Ishikawa (cell line): ENCODE results near the gene SOWAHB.

Experiments used
- CEBPB ChIP-seq: IDR thresholded peaks from 2 replicates; pipeline ENCODE4 v1.6.1; 2012
- CREB1 ChIP-seq: IDR thresholded peaks from 2 replicates; pipeline ENCODE4 v1.6.1; 2012; ENCODE audit warnings: low read depth
- EGR1 ChIP-seq: IDR thresholded peaks from 2 replicates; pipeline ENCODE4 v1.6.1; 2012
- EP300 ChIP-seq: IDR thresholded peaks from 2 replicates; pipeline ENCODE4 v1.6.1; 2012; ENCODE audit warnings: borderline replicate concordance
- FOXM1 ChIP-seq: IDR thresholded peaks from 2 replicates; pipeline ENCODE4 v1.6.1; 2012; ENCODE audit warnings: low read depth, borderline replicate concordance
- MAX ChIP-seq: IDR thresholded peaks from 2 replicates; pipeline ENCODE4 v1.6.1; 2012
- NFIC ChIP-seq: IDR thresholded peaks from 2 replicates; pipeline ENCODE4 v1.6.1; 2012
- RAD21 ChIP-seq: IDR thresholded peaks from 2 replicates; pipeline ENCODE4 v1.6.1; 2012; ENCODE audit warnings: low read depth
- REST ChIP-seq: IDR thresholded peaks from 2 replicates; pipeline ENCODE4 v1.6.1; 2012; ENCODE audit warnings: low read depth, mild to moderate bottlenecking
- TAF1 ChIP-seq: IDR thresholded peaks from 2 replicates; pipeline ENCODE4 v1.6.1; 2012; ENCODE audit warnings: low read depth, mild to moderate bottlenecking
- TCF12 ChIP-seq: IDR thresholded peaks from 2 replicates; pipeline ENCODE4 v1.6.1; 2012; ENCODE audit warnings: low read depth
- TEAD4 ChIP-seq: IDR thresholded peaks from 2 replicates; pipeline ENCODE4 v1.6.1; 2012
- USF1 ChIP-seq: IDR thresholded peaks from 2 replicates; pipeline ENCODE4 v1.6.1; 2012
- YY1 ChIP-seq: IDR thresholded peaks from 2 replicates; pipeline ENCODE4 v1.6.1; 2012; ENCODE audit warnings: low read depth
- ZBTB7A ChIP-seq: IDR thresholded peaks from 2 replicates; pipeline ENCODE4 v1.6.1; 2012; ENCODE audit warnings: low read depth

The SOWAHB gene

GRCh38 chr4:76881375-76881774 lies 16.6 kb downstream of the SOWAHB start:
- TF ChIP-seq ZBTB7A (no peak), MAX (no peak), USF1 (no peak), EGR1 (no peak), YY1 (no peak), RAD21 (no peak), CREB1 (no peak), NFIC (no peak), TEAD4 (no peak), EP300 (no peak), FOXM1 (no peak), REST (no peak), TAF1 (no peak), CEBPB (no peak), TCF12 (no peak)

- no peak for TF ChIP-seq CREB1
- no peak for TF ChIP-seq REST
- TF ChIP-seq FOXM1, result no peak
- TF ChIP-seq NFIC, result no peak
- TF ChIP-seq TEAD4, result no peak
- no peak for TF ChIP-seq TCF12
- no peak for TF ChIP-seq EP300
Measured at GRCh38 chr4:76879731-76880364, 18.1 kb downstream of the SOWAHB start.

- TF ChIP-seq EP300 (no peak), CEBPB (no peak), TAF1 (no peak), FOXM1 (no peak), MAX (no peak), CREB1 (no peak)
Measured at GRCh38 chr4:76874176-76874575, 23.8 kb downstream of the SOWAHB start.

- TF ChIP-seq EGR1, result no peak
- no peak for TF ChIP-seq TCF12
- no peak for TF ChIP-seq YY1
- TF ChIP-seq EP300, result no peak
- no peak for TF ChIP-seq FOXM1
- no peak for TF ChIP-seq CEBPB
- TF ChIP-seq TAF1, result no peak
Measured at GRCh38 chr4:76873495-76873894, 24.4 kb downstream of the SOWAHB start.

- TF ChIP-seq REST (no peak), TEAD4 (no peak), CREB1 (no peak), EGR1 (no peak), FOXM1 (no peak), TCF12 (no peak), NFIC (no peak), ZBTB7A (no peak), YY1 (no peak), CEBPB (no peak), EP300 (no peak), TAF1 (no peak)
Measured at GRCh38 chr4:76872556-76872955, 25.4 kb downstream of the SOWAHB start.
